Epithelial cell of proximal tubule (primary cell): ENCODE measurements around the gene GALNT9. TPM values are rescaled to one million over a fixed set of nuclear protein-coding genes. Genes with fewer than 3 reads are reported as not detected.

ENCODE experiments used
- DNase-seq: peaks from one replicate; pipeline ENCODE4 v3.0.0-alpha.2; 2011; ENCODE audit warnings: low read depth
- H3K4me3 ChIP-seq: 2 replicates; pipeline ENCODE4 v1.5.1; 2011; ENCODE audit warnings: low read depth, mild to moderate bottlenecking, low read length
- CTCF ChIP-seq: conservative IDR thresholded peaks from 2 replicates; pipeline ENCODE4 v1.5.1; 2012; ENCODE audit warnings: low read depth, mild to moderate bottlenecking, low read length
- total RNA-seq: library from RNA; depleted of rRNA; stranded (reverse); fragments of >200 nt; gene quantifications from 2 replicates; pipeline ENCODE4 v1.2.3, GENCODE V29; 2015

Gene GALNT9
- total RNA-seq, 1 donor from 2014 or later, result not detected

DNA sequence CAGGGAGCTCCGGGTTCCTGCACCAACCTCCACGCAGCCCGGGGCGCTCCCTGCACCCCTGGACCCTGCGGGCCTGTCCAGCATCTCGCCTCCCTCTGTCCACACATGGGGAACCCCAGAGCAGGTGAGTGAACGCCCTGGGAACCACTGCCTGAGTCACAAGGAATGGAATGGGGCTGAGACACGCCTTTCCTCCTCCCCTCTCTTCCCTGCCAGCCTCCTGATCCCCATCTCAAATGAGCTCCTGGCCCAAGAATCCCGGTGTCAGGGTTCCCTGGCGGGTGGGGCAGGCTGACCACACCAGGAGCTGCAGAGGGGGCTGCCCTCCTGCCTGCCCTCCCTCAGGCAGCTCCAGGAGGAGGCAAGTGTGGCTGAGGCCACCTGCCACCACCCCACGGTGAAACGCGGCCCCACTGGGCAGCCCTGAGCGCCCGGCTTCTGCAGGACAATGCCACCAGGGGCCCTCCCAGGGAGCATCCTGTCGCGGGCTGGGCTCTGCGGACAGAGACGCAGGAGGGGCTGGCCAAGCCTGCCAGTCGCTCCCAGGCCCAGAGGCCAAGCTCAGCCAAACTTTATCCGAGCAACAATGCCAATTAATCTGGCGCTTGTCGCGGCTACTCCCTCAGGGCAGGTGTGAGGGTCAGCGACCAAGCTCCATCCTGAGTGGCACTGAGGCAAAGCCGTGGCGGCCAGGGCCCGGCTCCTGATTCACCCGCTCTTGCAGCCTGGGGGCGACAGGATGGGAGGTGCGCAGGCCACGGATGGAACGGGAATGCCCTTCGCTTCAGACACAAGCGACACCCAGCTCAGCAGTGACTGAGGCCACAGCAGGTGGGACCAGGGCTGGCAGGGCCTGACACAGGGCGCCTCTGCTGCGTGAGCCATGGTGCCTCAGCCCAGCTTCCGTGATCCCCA lies 44.3 kb downstream of the GALNT9 start:
- no peak overlapping the region for H3K4me3 ChIP-seq
- DNase-seq, result no peak
- no peak for TF ChIP-seq CTCF

GRCh38 chr12:132284071-132284826 lies 45.1 kb downstream of the GALNT9 start:
- TF ChIP-seq CTCF, result peak; percentile 63
- no peak overlapping the region for H3K4me3 ChIP-seq
- no peak for DNase-seq

- DNase-seq, result no peak
- no peak overlapping the region for H3K4me3 ChIP-seq
- TF ChIP-seq CTCF, result no peak
Observed at GRCh38 chr12:132282950-132283771, 46.2 kb downstream of the GALNT9 start.

DNA sequence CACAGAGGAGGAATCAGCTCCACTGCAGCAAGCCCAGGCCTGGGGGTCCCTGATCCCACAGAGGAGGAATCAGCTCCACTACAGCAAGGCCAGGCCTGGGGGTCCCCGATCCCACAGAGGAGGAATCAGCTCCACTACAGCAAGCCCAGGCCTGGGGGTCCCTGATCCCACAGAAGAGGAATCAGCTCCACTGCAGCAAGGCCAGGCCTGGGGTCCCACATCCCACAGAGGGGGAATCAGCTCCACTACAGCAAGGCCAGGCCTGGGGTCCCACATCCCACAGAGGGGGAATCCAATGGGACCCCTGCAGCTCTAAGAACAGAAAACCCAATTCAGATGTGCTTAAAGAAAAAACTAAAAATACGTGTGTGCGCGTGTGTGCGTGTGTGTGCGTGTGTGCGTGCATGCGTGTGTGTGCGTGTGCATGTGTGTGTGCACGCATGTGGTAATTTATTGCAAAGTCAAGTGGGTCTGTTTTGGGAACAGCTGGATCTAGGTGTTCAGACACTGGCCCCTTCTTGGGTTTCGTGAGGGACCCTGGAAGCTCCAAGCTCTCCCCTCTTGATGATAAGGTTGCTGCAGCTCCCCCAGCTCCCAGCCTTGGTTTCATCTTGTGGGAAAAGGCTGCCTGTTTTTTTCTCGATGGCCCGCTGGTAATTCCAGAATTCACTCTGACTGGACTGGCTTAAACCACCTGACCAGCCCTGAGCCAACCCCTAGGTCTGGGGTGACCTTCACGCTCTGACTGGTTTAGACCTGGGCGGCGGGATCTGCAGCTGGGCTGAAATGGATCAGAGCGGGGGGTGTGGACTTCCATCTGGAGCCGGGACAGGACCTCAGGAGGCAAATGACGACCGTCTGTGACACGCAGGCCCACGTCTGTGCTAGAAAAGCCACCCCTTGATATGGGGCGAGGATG lies 47.1 kb downstream of the GALNT9 start:
- no peak overlapping the region for H3K4me3 ChIP-seq
- DNase-seq, result no peak
- TF ChIP-seq CTCF, result no peak

GRCh38 chr12:132281038-132281437 lies 48.4 kb downstream of the GALNT9 start:
- DNase-seq, result no peak
- no peak overlapping the region for H3K4me3 ChIP-seq
- no peak for TF ChIP-seq CTCF

GRCh38 chr12:132280406-132280805 lies 49.0 kb downstream of the GALNT9 start:
- no peak overlapping the region for H3K4me3 ChIP-seq

More at GRCh38 chr12:132280406-132280805, 49.0 kb downstream of the GALNT9 start:
- TF ChIP-seq CTCF, result no peak
- DNase-seq, result no peak
